A673 (cell line): ENCODE results near the gene ATP6V1A. TPM values are rescaled to one million over a fixed set of nuclear protein-coding genes. Genes with fewer than 3 reads are reported as not detected.

Experiments
- BruUV-seq: library from RNA; stranded (reverse); fragments of 400-500 nt; replicated peaks from 2 replicates; lab custom pipeline; 2021; lab: Mats Ljungman, UMichigan
- CTCF ChIA-PET: fragments of 300-600 bp; sonication (Branson Sonifier 250); formaldehyde crosslinking; loops from one replicate; lab custom pipeline; 2022; ENCODE audit warnings: antibody characterized with exemption; lab: Charles Lee
- POLR2A ChIA-PET: fragments of 300-600 bp; sonication (Branson Sonifier 250); formaldehyde crosslinking; loops from one replicate; lab custom pipeline; 2022; ENCODE audit warnings: antibody characterized with exemption; ENCODE audit not compliant: low non-redundant PET; lab: Charles Lee
- DNase-seq: peaks from one replicate; pipeline ENCODE4 v3.0.0-alpha.2; 2015; ENCODE audit warnings: low spot score
- H3K27ac ChIP-seq: fragments of 200-600 bp; sonication (generic); 2 replicates; pipeline ENCODE4 v1.5.1; 2016; ENCODE audit warnings: mixed run types, low read depth, mild to moderate bottlenecking, mixed read lengths, antibody characterized with exemption, low read length; ENCODE audit not compliant: poor library complexity, severe bottlenecking
- H3K27me3 ChIP-seq: fragments of 200-600 bp; sonication (generic); replicated peaks from 2 replicates; pipeline ENCODE4 v1.6.1; 2017; ENCODE audit warnings: mixed run types, low read depth, mild to moderate bottlenecking, mixed read lengths, antibody characterized with exemption, low read length; ENCODE audit not compliant: insufficient read depth, poor library complexity
- H3K36me3 ChIP-seq: fragments of 200-600 bp; sonication (generic); 2 replicates; pipeline ENCODE4 v1.6.1; 2016; ENCODE audit warnings: mixed run types, mild to moderate bottlenecking, mixed read lengths, antibody characterized with exemption, low read length; ENCODE audit not compliant: insufficient read depth, poor library complexity, severe bottlenecking
- H3K4me1 ChIP-seq: fragments of 200-600 bp; sonication (generic); 2 replicates; pipeline ENCODE4 v1.6.1; 2017; ENCODE audit warnings: mixed run types, mild to moderate bottlenecking, mixed read lengths, antibody characterized with exemption, low read length; ENCODE audit not compliant: insufficient read depth, poor library complexity, severe bottlenecking
- H3K4me3 ChIP-seq: fragments of 200-600 bp; sonication (generic); 2 replicates; pipeline ENCODE4 v1.5.1; 2016; ENCODE audit warnings: low read depth, mixed run types, mild to moderate bottlenecking, mixed read lengths, low read length; ENCODE audit not compliant: poor library complexity, severe bottlenecking
- H3K9me3 ChIP-seq: fragments of 200-600 bp; sonication (generic); 2 replicates; pipeline ENCODE4 v1.6.1; 2016; ENCODE audit warnings: mixed run types, low read depth, mild to moderate bottlenecking, mixed read lengths, antibody characterized with exemption, low read length; ENCODE audit not compliant: poor library complexity, severe bottlenecking
- CTCF ChIP-seq: fragments of 300-800, 200-600 bp; sonication (generic); conservative IDR thresholded peaks from 2 replicates; pipeline ENCODE4 v1.5.1; 2017; ENCODE audit warnings: low read depth, mild to moderate bottlenecking, antibody characterized with exemption, low read length, moderate library complexity, mixed read lengths
- EZH2 ChIP-seq: fragments of 200-600 bp; sonication (generic); IDR thresholded peaks from 2 replicates; pipeline ENCODE4 v1.6.1; 2017; ENCODE audit warnings: borderline replicate concordance, low read depth, mild to moderate bottlenecking, mixed read lengths, antibody characterized with exemption, low read length; ENCODE audit not compliant: poor library complexity, severe bottlenecking
- intact Hi-C: fragments of 100-400 bp; cut with micrococcal nuclease; formaldehyde crosslinking; loops from one replicate; pipeline ENCODE4 v1.10.0; 2022; ENCODE audit not compliant: unreplicated experiment
- total RNA-seq: library from RNA; stranded (reverse); gene quantifications from 2 replicates; pipeline ENCODE4 v1.2.3, GENCODE V29; 2021

Gene ATP6V1A
- total RNA-seq, 1 experiment from 2014 or later, result 69.4 TPM

- Histone ChIP-seq H3K4me1 (no peaks in the 10 kb centered on the region), H3K27ac (no peak overlapping the region), H3K27me3 (no peaks in the 10 kb centered on the region), H3K9me3 (no peaks in the 10 kb centered on the region), H3K4me3 (no peak overlapping the region), H3K36me3 (peaks cover 29% of the 10 kb centered on the region)
- intact Hi-C loops, result no loop called here
- ChIA-PET POLR2A (interaction anchor here (0.6 kb wide), 1 partner anchor 15 kb away, joined by 5 read pairs; no protein-coding TSS in a partner anchor), CTCF (interaction anchor here (0.6 kb wide), 1 partner anchor 33 kb away, joined by 4 read pairs; the partner anchor contains the start of gene GRAMD1C)
- TF ChIP-seq CTCF (no peak), EZH2 (no peak)
- no TSS peak for BruUV-seq
- DNase-seq, result no peak
These were observed 58.4 kb downstream of the ATP6V1A start for GRCh38 chr3:113805249-113805648.

- H3K9me3 ChIP-seq, result no peaks in the 10 kb centered on the region
- ChIA-PET CTCF (no interaction called here), POLR2A (no interaction called here)
- no peaks in the 10 kb centered on the region for H3K27me3 ChIP-seq
- no peak for DNase-seq
- intact Hi-C loops, result no loop called here
- no peaks in the 10 kb centered on the region for H3K36me3 ChIP-seq
- BruUV-seq, result no TSS peak
- TF ChIP-seq CTCF, result no peak
- no peak for TF ChIP-seq EZH2
- no peaks in the 10 kb centered on the region for H3K4me1 ChIP-seq
- no peak overlapping the region for H3K4me3 ChIP-seq
- H3K27ac ChIP-seq, result no peak overlapping the region
These were observed 66.0 kb downstream of the ATP6V1A start for GRCh38 chr3:113812854-113813253.

- CTCF ChIA-PET, result interaction anchor here (0.6 kb wide), 1 partner anchor 36 kb away, joined by 6 read pairs; no protein-coding TSS in a partner anchor
- intact Hi-C loops, result no loop called here
- Histone ChIP-seq H3K9me3 (no peaks in the 10 kb centered on the region), H3K4me3 (no peak overlapping the region), H3K4me1 (no peaks in the 10 kb centered on the region), H3K27me3 (no peaks in the 10 kb centered on the region), H3K36me3 (no peaks in the 10 kb centered on the region), H3K27ac (no peak overlapping the region)
- no peak for DNase-seq
- POLR2A ChIA-PET, result no interaction called here
- no TSS peak for BruUV-seq
- TF ChIP-seq CTCF, result no peak
- TF ChIP-seq EZH2, result no peak
These were observed 73.0 kb downstream of the ATP6V1A start for GRCh38 chr3:113819866-113820265.
